Natural killer cell (primary cell): ENCODE measurements around the gene ABL1. TPM values are rescaled to one million over a fixed set of nuclear protein-coding genes. Genes with fewer than 3 reads are reported as not detected.

Experiments
- ATAC-seq, 3 donors: fragments of 150-1000 bp in 2 of 3; fragments of 200-7000 bp in 1 of 3; cut with Tn5 transposase; 1 replicate in 1 of 3; 2 replicates in 2 of 3; pipeline ENCODE4 v1.10.0; 2021; ENCODE audit warnings: mild to moderate bottlenecking in 2 of 3, moderate library complexity in 2 of 3
- DNase-seq, 2 donors: peaks; one replicate each; pipeline versions ENCODE4 v3.0.0 to v3.0.0-alpha.2; 2013 to 2021; ENCODE audit warnings: mixed read lengths in 1 of 2
- H3K27ac ChIP-seq: one replicate; pipeline ENCODE4 v1.5.1; 2013; ENCODE audit warnings: mild to moderate bottlenecking, low read length
- H3K27me3 ChIP-seq: one replicate; pipeline ENCODE4 v1.6.1; 2013; ENCODE audit warnings: low read length; ENCODE audit not compliant: control insufficient read depth, insufficient read depth
- H3K36me3 ChIP-seq: one replicate; pipeline ENCODE4 v1.6.1; 2013; ENCODE audit warnings: low read length; ENCODE audit not compliant: control insufficient read depth, insufficient read depth
- H3K4me1 ChIP-seq: one replicate; pipeline ENCODE4 v1.6.1; 2013; ENCODE audit warnings: low read length; ENCODE audit not compliant: control insufficient read depth, insufficient read depth
- H3K4me3 ChIP-seq: one replicate; pipeline ENCODE4 v1.5.1; 2013; ENCODE audit warnings: low read length
- H3K9me3 ChIP-seq: one replicate; pipeline ENCODE4 v1.6.1; 2013; ENCODE audit warnings: low read length; ENCODE audit not compliant: control insufficient read depth, insufficient read depth
- H3K27ac Mint-ChIP-seq, 2 donors: one replicate each; pipeline ENCODE4 v1.8.0; 2022; ENCODE audit warnings: mild to moderate bottlenecking in 2 of 2, mixed read lengths in 2 of 2, moderate library complexity in 1 of 2
- H3K27me3 Mint-ChIP-seq, 2 donors: one replicate each; pipeline ENCODE4 v1.8.0; 2022; ENCODE audit warnings: low read depth in 2 of 2, mixed read lengths in 2 of 2
- H3K36me3 Mint-ChIP-seq: one replicate; pipeline ENCODE4 v1.8.0; 2022; ENCODE audit warnings: mixed read lengths
- H3K4me1 Mint-ChIP-seq, 2 donors: one replicate each; pipeline ENCODE4 v1.8.0; 2022; ENCODE audit warnings: mixed read lengths in 2 of 2
- H3K4me3 Mint-ChIP-seq: one replicate; pipeline ENCODE4 v1.8.0; 2022; ENCODE audit warnings: mild to moderate bottlenecking, moderate library complexity, mixed read lengths
- H3K9me3 Mint-ChIP-seq, 2 donors: one replicate each; pipeline ENCODE4 v1.8.0; 2022; ENCODE audit warnings: mixed read lengths in 2 of 2
- CTCF ChIP-seq: fragments of 200-600 bp; IDR thresholded peaks from one replicate; pipeline ENCODE4 v1.8.0; 2022; ENCODE audit warnings: antibody characterized with exemption
- WGBS: methylation state at CpG from one replicate; pipeline ENCODE4 v1.1.7; 2013; ENCODE audit warnings: missing lambda C conversion rate; ENCODE audit not compliant: insufficient coverage; 5-methylcytosine and 5-hydroxymethylcytosine counted together
- intact Hi-C: fragments of 100-400 bp; cut with micrococcal nuclease; formaldehyde crosslinking; loops from one replicate; pipeline ENCODE4 v1.14.2; 2022
- total RNA-seq, 4 donors: library from RNA; stranded (reverse); fragments of 120-200 nt in 1 of 4; gene quantifications; one replicate each; pipeline versions ENCODE4 v1.2.3 to v1.2.4, GENCODE V29; 2013 to 2022

ABL1 gene
- total RNA-seq, 3 donors from 2014 or later (not counting 1 experiment from before 2014, with no cell fraction given), result 49.7 to 65.6 (median 53.8) TPM

- Histone ChIP-seq H3K36me3 (peaks cover 8% of the 10 kb centered on the region), H3K9me3 (no peaks in the 10 kb centered on the region), H3K4me3 (no peak overlapping the region), H3K4me1 (peaks cover 9% of the 10 kb centered on the region), H3K27ac (no peak overlapping the region), H3K27me3 (no peaks in the 10 kb centered on the region)
- Mint-ChIP-seq H3K4me3 (no peak overlapping the region), H3K27ac (no peak overlapping the region), H3K4me1 (no peaks in the 10 kb centered on the region), H3K36me3 (no peaks in the 10 kb centered on the region), H3K27me3 (no peaks in the 10 kb centered on the region), H3K9me3 (no peaks in the 10 kb centered on the region)
- no peak for ATAC-seq
- DNase-seq, result no peak
- intact Hi-C loops, result no loop called here
- TF ChIP-seq CTCF, result no peak
- WGBS, result 57% methylated on average over 34 of the region's 34 CpGs
These were observed 58.5 kb downstream of the ABL1 start for GRCh38 chr9:130893341-130894101.

GRCh38 chr9:130894546-130894945, 59.5 kb downstream of the ABL1 start:
- H3K9me3 Mint-ChIP-seq, result no peaks in the 10 kb centered on the region
- intact Hi-C loops, result no loop called here
- Histone ChIP-seq H3K4me1 (peaks cover 9% of the 10 kb centered on the region), H3K4me3 (no peak overlapping the region), H3K27me3 (no peaks in the 10 kb centered on the region), H3K9me3 (no peaks in the 10 kb centered on the region), H3K27ac (no peak overlapping the region), H3K36me3 (peaks cover 5% of the 10 kb centered on the region)
- H3K27ac Mint-ChIP-seq, result no peak overlapping the region
- H3K27me3 Mint-ChIP-seq, result no peaks in the 10 kb centered on the region
- DNase-seq, result no peak
- WGBS, result 96% methylated on average over 7 of the region's 7 CpGs
- no peak overlapping the region for H3K4me3 Mint-ChIP-seq
- TF ChIP-seq CTCF, result no peak
- no peak for ATAC-seq
- no peaks in the 10 kb centered on the region for H3K4me1 Mint-ChIP-seq
- no peaks in the 10 kb centered on the region for H3K36me3 Mint-ChIP-seq

GRCh38 chr9:130895038-130895437, 60.0 kb downstream of the ABL1 start:
- DNase-seq, result no peak
- H3K4me1 ChIP-seq, result peaks cover 9% of the 10 kb centered on the region
- H3K27ac Mint-ChIP-seq, result no peak overlapping the region
- no peaks in the 10 kb centered on the region for H3K9me3 ChIP-seq
- intact Hi-C loops, result no loop called here
- no peak overlapping the region for H3K4me3 ChIP-seq
- no peak overlapping the region for H3K4me3 Mint-ChIP-seq
- no peaks in the 10 kb centered on the region for H3K27me3 ChIP-seq
- no peaks in the 10 kb centered on the region for H3K9me3 Mint-ChIP-seq
- no peaks in the 10 kb centered on the region for H3K27me3 Mint-ChIP-seq
- no peaks in the 10 kb centered on the region for H3K4me1 Mint-ChIP-seq
- WGBS, result 91% methylated on average over 9 of the region's 9 CpGs
- H3K36me3 Mint-ChIP-seq, result no peaks in the 10 kb centered on the region
- TF ChIP-seq CTCF, result no peak
- H3K36me3 ChIP-seq, result peaks cover 3% of the 10 kb centered on the region
- ATAC-seq, result no peak
- no peak overlapping the region for H3K27ac ChIP-seq
